Spinal cord (tissue), 10 donors: ENCODE measurements around the gene TTYH3. TPM values are rescaled to one million over a fixed set of nuclear protein-coding genes. Genes with fewer than 3 reads are reported as not detected.

ENCODE experiments used
- DNase-seq, 6 donors: peaks; one replicate each; pipeline versions ENCODE4 v3.0.0 to v3.0.0-alpha.2; 2013 to 2015; ENCODE audit warnings: low spot score in 6 of 6, low read depth in 4 of 6
- H3K27ac ChIP-seq: one replicate; pipeline ENCODE4 v1.5.1; 2013; ENCODE audit warnings: low read depth, low read length, control low read depth
- H3K27me3 ChIP-seq: one replicate; pipeline ENCODE4 v1.6.1; 2013; ENCODE audit warnings: low read length; ENCODE audit not compliant: control insufficient read depth, insufficient read depth
- H3K36me3 ChIP-seq: one replicate; pipeline ENCODE4 v1.6.1; 2013; ENCODE audit warnings: low read length; ENCODE audit not compliant: control insufficient read depth, insufficient read depth
- H3K4me1 ChIP-seq: one replicate; pipeline ENCODE4 v1.6.1; 2013; ENCODE audit warnings: low read length; ENCODE audit not compliant: control insufficient read depth, insufficient read depth
- H3K4me3 ChIP-seq: one replicate; pipeline ENCODE4 v1.5.1; 2013; ENCODE audit warnings: low read depth, low read length, control low read depth
- H3K9me3 ChIP-seq: one replicate; pipeline ENCODE4 v1.6.1; 2013; ENCODE audit warnings: low read length; ENCODE audit not compliant: control insufficient read depth, insufficient read depth
- WGBS: methylation state at CpG from one replicate; pipeline ENCODE4 v1.1.5; 2013; ENCODE audit warnings: missing lambda C conversion rate; ENCODE audit not compliant: insufficient coverage; 5-methylcytosine and 5-hydroxymethylcytosine counted together
- polyA plus RNA-seq, 2 donors: library from polyadenylated mRNA; unstranded; fragments of 120-200 nt; gene quantifications; one replicate each; pipeline ENCODE4 v1.2.1, GENCODE V29; 2013; ENCODE audit not compliant: insufficient read length in 2 of 2
- total RNA-seq, 2 donors: library from RNA; depleted of rRNA in 1 of 2; stranded (reverse); fragments of 120-200 nt in 1 of 2; fragments of >200 nt in 1 of 2; gene quantifications; one replicate each; pipeline versions ENCODE4 v1.2.3 to v1.2.4, GENCODE V29; 2013 to 2014
- donor health status: healthy.

TTYH3 gene
- total and polyA plus RNA-seq, 4 donors = 26.1 to 218 (median 120) TPM

- Histone ChIP-seq H3K9me3 (no peaks in the 10 kb centered on the region), H3K4me1 (peaks cover 90% of the 10 kb centered on the region), H3K4me3 (peak overlapping the region; percentile 73), H3K27me3 (no peaks in the 10 kb centered on the region), H3K27ac (peak overlapping the region; percentile 89), H3K36me3 (peaks cover 60% of the 10 kb centered on the region)
- no peak for DNase-seq
- 72% methylated on average over 16 of the region's 22 CpGs for WGBS
Observed at GRCh38 chr7:2634267-2635145, 2.7 kb downstream of the TTYH3 start.

DNA sequence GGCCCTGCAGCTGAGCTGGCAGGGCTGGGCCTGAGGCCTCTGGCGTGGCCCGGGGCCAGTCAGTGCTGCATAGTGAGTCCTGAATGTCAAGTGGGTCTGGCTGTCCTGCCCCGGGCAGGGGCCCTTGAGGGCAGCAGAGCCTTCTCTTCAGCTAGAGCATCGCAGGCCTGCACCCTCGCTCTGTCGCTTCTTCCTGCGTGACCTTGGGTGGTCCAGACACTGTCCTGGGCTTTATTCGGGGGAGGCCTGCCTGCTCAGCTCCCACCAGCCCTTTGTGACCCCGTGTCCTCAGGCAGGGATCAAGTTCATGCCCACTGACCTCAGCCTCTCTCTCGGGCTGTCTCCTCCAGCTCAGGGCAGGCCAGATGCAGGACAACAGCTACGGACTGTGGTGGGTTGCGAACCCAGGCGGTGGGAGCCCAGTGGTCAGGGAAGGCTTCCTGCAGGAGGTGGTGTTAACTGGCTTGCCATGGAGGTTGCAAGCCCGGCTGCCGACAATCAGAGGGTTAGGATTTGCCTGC lies 3.4 kb downstream of the TTYH3 start:
- WGBS = 87% methylated on average over 15 of the region's 15 CpGs
- DNase-seq = no peak
- H3K4me3 ChIP-seq = no peak overlapping the region
- peaks cover 67% of the 10 kb centered on the region for H3K36me3 ChIP-seq
- no peaks in the 10 kb centered on the region for H3K9me3 ChIP-seq
- H3K27ac ChIP-seq = peak overlapping the region; percentile 29
- H3K4me1 ChIP-seq = peaks cover 93% of the 10 kb centered on the region
- no peaks in the 10 kb centered on the region for H3K27me3 ChIP-seq

- H3K27ac ChIP-seq = peak overlapping the region; percentile 29
Observed at GRCh38 chr7:2635810-2636701, 4.3 kb downstream of the TTYH3 start.

GRCh38 chr7:2637066-2637471 lies 5.3 kb downstream of the TTYH3 start:
- Histone ChIP-seq H3K4me3 (no peak overlapping the region), H3K9me3 (no peaks in the 10 kb centered on the region), H3K27me3 (no peaks in the 10 kb centered on the region), H3K4me1 (peaks cover 100% of the 10 kb centered on the region), H3K27ac (peak overlapping the region; percentile 3), H3K36me3 (peaks cover 82% of the 10 kb centered on the region)
- WGBS = 56% methylated on average over 16 of the region's 17 CpGs
- no peak for DNase-seq

More at GRCh38 chr7:2635810-2636701, 4.3 kb downstream of the TTYH3 start:
- Histone ChIP-seq H3K4me3 (no peak overlapping the region), H3K27me3 (no peaks in the 10 kb centered on the region), H3K9me3 (no peaks in the 10 kb centered on the region), H3K4me1 (peaks cover 95% of the 10 kb centered on the region), H3K36me3 (peaks cover 75% of the 10 kb centered on the region)
- DNase-seq = peak in 2 of 6 donors; percentile 66 to 80
- WGBS = 39% methylated on average over 19 of the region's 22 CpGs

GRCh38 chr7:2637505-2638223 lies 5.9 kb downstream of the TTYH3 start:
- Histone ChIP-seq H3K27ac (peak overlapping the region; percentile 73), H3K4me3 (no peak overlapping the region)

GRCh38 chr7:2638224-2638991 lies 6.6 kb downstream of the TTYH3 start:
- peaks cover 80% of the 10 kb centered on the region for H3K36me3 ChIP-seq
- H3K27me3 ChIP-seq = no peaks in the 10 kb centered on the region
- no peak overlapping the region for H3K4me3 ChIP-seq
- H3K4me1 ChIP-seq = peaks cover 90% of the 10 kb centered on the region
- 40% methylated on average over 32 of the region's 34 CpGs for WGBS
- peak overlapping the region; percentile 73 for H3K27ac ChIP-seq
- peak in 1 of 6 donors; percentile 61 for DNase-seq
- no peaks in the 10 kb centered on the region for H3K9me3 ChIP-seq

More at GRCh38 chr7:2637505-2638223, 5.9 kb downstream of the TTYH3 start:
- H3K27me3 ChIP-seq = no peaks in the 10 kb centered on the region
- H3K9me3 ChIP-seq = no peaks in the 10 kb centered on the region
- H3K4me1 ChIP-seq = peaks cover 95% of the 10 kb centered on the region
- 52% methylated on average over 20 of the region's 23 CpGs for WGBS
- no peak for DNase-seq
- peaks cover 81% of the 10 kb centered on the region for H3K36me3 ChIP-seq

GRCh38 chr7:2639181-2639681 lies 7.4 kb downstream of the TTYH3 start:
- peak overlapping the region; percentile 73 for H3K27ac ChIP-seq
- H3K27me3 ChIP-seq = no peaks in the 10 kb centered on the region
- H3K4me1 ChIP-seq = peaks cover 90% of the 10 kb centered on the region
- H3K9me3 ChIP-seq = no peaks in the 10 kb centered on the region
- peaks cover 82% of the 10 kb centered on the region for H3K36me3 ChIP-seq
- H3K4me3 ChIP-seq = no peak overlapping the region
- WGBS = 47% methylated on average over 24 of the region's 24 CpGs
- DNase-seq = peak in 1 of 6 donors; percentile 58

GRCh38 chr7:2639695-2640481 lies 8.1 kb downstream of the TTYH3 start:
- H3K36me3 ChIP-seq = peaks cover 83% of the 10 kb centered on the region
- peaks cover 90% of the 10 kb centered on the region for H3K4me1 ChIP-seq
- DNase-seq = no peak
- peak overlapping the region; percentile 73 for H3K27ac ChIP-seq
- H3K9me3 ChIP-seq = no peaks in the 10 kb centered on the region
- H3K27me3 ChIP-seq = no peaks in the 10 kb centered on the region
- WGBS = 75% methylated on average over 33 of the region's 37 CpGs
- H3K4me3 ChIP-seq = no peak overlapping the region
